Caco-2 (cell line): Measurements from ENCODE around the gene EMP3. TPM values are rescaled to one million over a fixed set of nuclear protein-coding genes. Genes with fewer than 3 reads are reported as not detected.
A peak's percentile ranks its signal among the peaks of the same experiment; 100 is the strongest.

Experiments used
- BruUV-seq: library from RNA; stranded (reverse); fragments of 400-500 nt; replicated peaks from 2 replicates; lab custom pipeline; 2021; lab: Mats Ljungman, UMichigan
- CTCF ChIA-PET: fragments of 300-600 bp; sonication (Branson Sonifier 250); formaldehyde crosslinking; loops from one replicate; lab custom pipeline; 2022; ENCODE audit warnings: antibody characterized with exemption; lab: Charles Lee
- POLR2A ChIA-PET: fragments of 300-600 bp; sonication (Branson Sonifier 250); formaldehyde crosslinking; loops from one replicate; lab custom pipeline; 2022; ENCODE audit warnings: antibody characterized with exemption; lab: Charles Lee
- DNase-seq, 2 experiments: peaks; one replicate each; pipeline versions ENCODE4 v3.0.0 to v3.0.0-alpha.2; 2020 to 2022
- H3K27me3 ChIP-seq: replicated peaks from 2 replicates; pipeline ENCODE4 v1.6.0; 2011; ENCODE audit warnings: low read length; ENCODE audit not compliant: control insufficient read depth, insufficient read depth
- H3K36me3 ChIP-seq: 2 replicates; pipeline ENCODE4 v1.5.1; 2011; ENCODE audit warnings: low read length; ENCODE audit not compliant: control insufficient read depth, insufficient read depth
- H3K4me1 ChIP-seq: fragments of 250-450 bp; sonication (Bioruptor Pico); 2 replicates; pipeline ENCODE4 v1.5.1; 2020; ENCODE audit warnings: mild to moderate bottlenecking
- H3K4me3 ChIP-seq: 2 replicates; pipeline ENCODE4 v1.5.1; 2011; ENCODE audit warnings: low read depth, mild to moderate bottlenecking, control low read depth, low read length
- H3K9me3 ChIP-seq: fragments of 250-450 bp; sonication (Bioruptor Pico); 2 replicates; pipeline ENCODE4 v1.5.1; 2020; ENCODE audit warnings: mild to moderate bottlenecking, moderate library complexity
- H3K27ac Mint-ChIP-seq: one replicate; pipeline ENCODE4 v1.8.0; 2022; ENCODE audit warnings: mixed read lengths; ENCODE audit not compliant: unreplicated experiment
- H3K27me3 Mint-ChIP-seq: one replicate; pipeline ENCODE4 v1.8.0; 2022; ENCODE audit warnings: mixed read lengths; ENCODE audit not compliant: insufficient read depth, unreplicated experiment
- H3K36me3 Mint-ChIP-seq: one replicate; pipeline ENCODE4 v1.8.0; 2022; ENCODE audit warnings: mild to moderate bottlenecking, mixed read lengths; ENCODE audit not compliant: insufficient read depth, unreplicated experiment
- H3K4me1 Mint-ChIP-seq: one replicate; pipeline ENCODE4 v1.8.0; 2022; ENCODE audit warnings: low read depth, mixed read lengths; ENCODE audit not compliant: unreplicated experiment
- H3K4me3 Mint-ChIP-seq: one replicate; pipeline ENCODE4 v1.8.0; 2022; ENCODE audit warnings: mild to moderate bottlenecking, moderate library complexity, mixed read lengths; ENCODE audit not compliant: unreplicated experiment
- H3K9me3 Mint-ChIP-seq: one replicate; pipeline ENCODE4 v1.8.0; 2022; ENCODE audit warnings: mixed read lengths; ENCODE audit not compliant: unreplicated experiment
- CTCF ChIP-seq, 2 experiments: fragments of 200-600 bp in 1 of 2; IDR thresholded peaks; 1 replicate in 1 of 2; 2 replicates in 1 of 2; pipeline versions ENCODE4 v1.5.1 to v1.8.0; 2011 to 2022; ENCODE audit warnings: antibody characterized with exemption in 1 of 2, control low read depth in 1 of 2, inconsistent platforms in 1 of 2, low read depth in 1 of 2, low read length in 1 of 2, mild to moderate bottlenecking in 1 of 2, moderate library complexity in 1 of 2; ENCODE audit not compliant: insufficient read depth in 1 of 2, severe bottlenecking in 1 of 2, unreplicated experiment in 1 of 2
- intact Hi-C: fragments of 100-400 bp; cut with micrococcal nuclease; formaldehyde crosslinking; loops from one replicate; pipeline ENCODE4 v1.10.0; 2022; ENCODE audit not compliant: unreplicated experiment
- total RNA-seq: library from RNA; stranded (reverse); gene quantifications from 2 replicates; pipeline ENCODE4 v1.2.3, GENCODE V29; 2022

Gene EMP3
- total RNA-seq, 1 experiment from 2014 or later, result 6.8 TPM

- no peaks in the 10 kb centered on the region for H3K27me3 ChIP-seq
- peaks cover 7% of the 10 kb centered on the region for H3K4me1 Mint-ChIP-seq
- H3K9me3 ChIP-seq, result no peaks in the 10 kb centered on the region
- TF ChIP-seq CTCF (IDR thresholded peaks at IDR 0.05; ENCODE audit: insufficient read depth in 1 of 2, low read depth in 1 of 2, low read length in 1 of 2, severe bottlenecking in 1 of 2, unreplicated experiment in 1 of 2), result no peak
- no peak for DNase-seq
- no TSS peak for BruUV-seq
- intact Hi-C loops, result no loop called here
- no peak overlapping the region for H3K4me3 ChIP-seq
- H3K36me3 ChIP-seq, result no peaks in the 10 kb centered on the region
- ChIA-PET POLR2A (no interaction called here), CTCF (interaction anchor here (0.9 kb wide), 1 partner anchor 18 kb away, joined by 8 read pairs; the partner anchor contains the start of gene KDELR1)
- H3K36me3 Mint-ChIP-seq, result no peaks in the 10 kb centered on the region
- no peaks in the 10 kb centered on the region for H3K4me1 ChIP-seq
- no peaks in the 10 kb centered on the region for H3K27me3 Mint-ChIP-seq
- no peaks in the 10 kb centered on the region for H3K9me3 Mint-ChIP-seq
- no peak overlapping the region for H3K4me3 Mint-ChIP-seq
- peak overlapping the region; percentile 35 for H3K27ac Mint-ChIP-seq
Measured at GRCh38 chr19:48372904-48373303, 47.6 kb downstream of the EMP3 start.

GRCh38 chr19:48373567-48373966, 48.2 kb downstream of the EMP3 start:
- no peaks in the 10 kb centered on the region for H3K4me1 ChIP-seq
- H3K36me3 ChIP-seq, result no peaks in the 10 kb centered on the region
- H3K4me3 ChIP-seq, result no peak overlapping the region
- DNase-seq, result no peak
- BruUV-seq, result no TSS peak
- no peaks in the 10 kb centered on the region for H3K9me3 ChIP-seq
- no peaks in the 10 kb centered on the region for H3K27me3 Mint-ChIP-seq
- no peaks in the 10 kb centered on the region for H3K9me3 Mint-ChIP-seq
- no peak for TF ChIP-seq CTCF (IDR thresholded peaks at IDR 0.05; ENCODE audit: insufficient read depth in 1 of 2, low read depth in 1 of 2, low read length in 1 of 2, severe bottlenecking in 1 of 2, unreplicated experiment in 1 of 2)
- POLR2A ChIA-PET, result no interaction called here
- CTCF ChIA-PET, result interaction anchor here (0.9 kb wide), 1 partner anchor 18 kb away, joined by 8 read pairs; the partner anchor contains the start of gene KDELR1
- H3K27me3 ChIP-seq, result no peaks in the 10 kb centered on the region
- peak overlapping the region; percentile 35 for H3K27ac Mint-ChIP-seq
- H3K4me3 Mint-ChIP-seq, result no peak overlapping the region
- peaks cover 7% of the 10 kb centered on the region for H3K4me1 Mint-ChIP-seq
- intact Hi-C loops, result no loop called here
- H3K36me3 Mint-ChIP-seq, result peaks cover 5% of the 10 kb centered on the region

GRCh38 chr19:48378194-48378570, 52.8 kb downstream of the EMP3 start:
- peaks cover 39% of the 10 kb centered on the region for H3K36me3 Mint-ChIP-seq

More at GRCh38 chr19:48378194-48378570, 52.8 kb downstream of the EMP3 start:
- Mint-ChIP-seq H3K4me1 (no peaks in the 10 kb centered on the region), H3K4me3 (no peak overlapping the region), H3K27me3 (no peaks in the 10 kb centered on the region), H3K27ac (no peak overlapping the region), H3K9me3 (no peaks in the 10 kb centered on the region)
- ChIA-PET POLR2A (no interaction called here), CTCF (interaction anchor here (0.7 kb wide), 1 partner anchor 14 kb away, joined by 3 read pairs; no protein-coding TSS in a partner anchor)
- H3K27me3 ChIP-seq, result no peaks in the 10 kb centered on the region
- H3K9me3 ChIP-seq, result no peaks in the 10 kb centered on the region
- intact Hi-C loops, result no loop called here
- H3K4me3 ChIP-seq, result no peak overlapping the region
- no peaks in the 10 kb centered on the region for H3K4me1 ChIP-seq
- no peak for DNase-seq
- BruUV-seq, result no TSS peak
- no peaks in the 10 kb centered on the region for H3K36me3 ChIP-seq
- no peak for TF ChIP-seq CTCF (IDR thresholded peaks at IDR 0.05; ENCODE audit: insufficient read depth in 1 of 2, low read depth in 1 of 2, low read length in 1 of 2, severe bottlenecking in 1 of 2, unreplicated experiment in 1 of 2)
